Hepatocyte (in vitro differentiated cells): ENCODE measurements around the gene ABCC6.

Experiments
- EZH2 ChIP-seq: fragments of 200-600 bp; sonication (generic); IDR thresholded peaks from 2 replicates; pipeline ENCODE4 v1.6.1; 2016; ENCODE audit warnings: antibody characterized with exemption, mild to moderate bottlenecking, borderline replicate concordance
- EZH2phosphoT487 ChIP-seq: fragments of 200-600 bp; sonication (generic); IDR thresholded peaks from one replicate; pipeline ENCODE4 v1.6.1; 2018; ENCODE audit warnings: antibody characterized with exemption, mild to moderate bottlenecking, low read depth, moderate library complexity; ENCODE audit not compliant: unreplicated experiment, severe bottlenecking
- TF ChIP-seq, protein P1 (sequence below): fragments of 200-600 bp; sonication (generic); IDR thresholded peaks from 2 replicates; pipeline ENCODE4 v1.5.1; 2016; ENCODE audit warnings: antibody characterized with exemption, mild to moderate bottlenecking; ENCODE audit not compliant: poor library complexity

DNA sequence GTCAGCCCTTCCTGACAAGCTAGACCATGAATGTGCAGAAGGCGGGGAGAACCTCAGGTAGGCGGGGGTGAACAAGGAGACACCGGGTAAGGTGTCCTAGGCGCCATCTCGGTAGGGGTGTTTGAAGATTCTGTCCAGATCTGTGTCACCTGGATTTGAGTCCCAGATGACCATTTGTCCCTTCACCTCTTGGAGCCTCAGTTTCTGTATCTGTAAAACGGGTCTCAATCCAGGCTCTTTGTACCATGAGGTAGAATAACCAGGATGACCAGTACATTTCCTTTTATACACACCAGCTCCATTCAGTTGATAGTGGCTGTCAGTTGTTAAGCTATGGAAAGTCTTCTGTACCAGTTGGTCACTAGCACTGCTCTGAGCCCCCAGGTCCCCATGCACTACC, 86.7 kb downstream of the ABCC6 start:
- TF ChIP-seq, protein P1, sequence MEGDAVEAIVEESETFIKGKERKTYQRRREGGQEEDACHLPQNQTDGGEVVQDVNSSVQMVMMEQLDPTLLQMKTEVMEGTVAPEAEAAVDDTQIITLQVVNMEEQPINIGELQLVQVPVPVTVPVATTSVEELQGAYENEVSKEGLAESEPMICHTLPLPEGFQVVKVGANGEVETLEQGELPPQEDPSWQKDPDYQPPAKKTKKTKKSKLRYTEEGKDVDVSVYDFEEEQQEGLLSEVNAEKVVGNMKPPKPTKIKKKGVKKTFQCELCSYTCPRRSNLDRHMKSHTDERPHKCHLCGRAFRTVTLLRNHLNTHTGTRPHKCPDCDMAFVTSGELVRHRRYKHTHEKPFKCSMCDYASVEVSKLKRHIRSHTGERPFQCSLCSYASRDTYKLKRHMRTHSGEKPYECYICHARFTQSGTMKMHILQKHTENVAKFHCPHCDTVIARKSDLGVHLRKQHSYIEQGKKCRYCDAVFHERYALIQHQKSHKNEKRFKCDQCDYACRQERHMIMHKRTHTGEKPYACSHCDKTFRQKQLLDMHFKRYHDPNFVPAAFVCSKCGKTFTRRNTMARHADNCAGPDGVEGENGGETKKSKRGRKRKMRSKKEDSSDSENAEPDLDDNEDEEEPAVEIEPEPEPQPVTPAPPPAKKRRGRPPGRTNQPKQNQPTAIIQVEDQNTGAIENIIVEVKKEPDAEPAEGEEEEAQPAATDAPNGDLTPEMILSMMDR, result no peak
- TF ChIP-seq EZH2 (no peak), EZH2phosphoT487 (no peak)
